Measurements from ENCODE around the gene TBXAS1.

Gene TBXAS1

GRCh38 chr7:140007051-140007690 lies 178.1 kb downstream of the TBXAS1 start:
- no peak for DNase-seq
- TF ChIP-seq GATA1 (IDR thresholded peaks at IDR 0.05; ENCODE audit: low read depth, low read length): no peak
- no peak for TF ChIP-seq POLR2A (IDR thresholded peaks at IDR 0.05; ENCODE audit: low read length)

- DNase-seq: no peak
- TF ChIP-seq GATA1 (IDR thresholded peaks at IDR 0.05; ENCODE audit: low read depth, low read length): no peak
- TF ChIP-seq POLR2A (IDR thresholded peaks at IDR 0.05; ENCODE audit: low read length): no peak
Observed at GRCh38 chr7:140008755-140009610, 179.9 kb downstream of the TBXAS1 start.

- no peak for TF ChIP-seq POLR2A (IDR thresholded peaks at IDR 0.05; ENCODE audit: low read length)
- DNase-seq: no peak
Observed at GRCh38 chr7:140009735-140010134, 180.7 kb downstream of the TBXAS1 start.

- TF ChIP-seq GATA1 (IDR thresholded peaks at IDR 0.05; ENCODE audit: low read depth, low read length) (no peak), POLR2A (IDR thresholded peaks at IDR 0.05; ENCODE audit: low read length) (no peak)
- DNase-seq: no peak
Observed at GRCh38 chr7:140010194-140010895, 181.3 kb downstream of the TBXAS1 start.

GRCh38 chr7:140013676-140014075 lies 184.6 kb downstream of the TBXAS1 start:
- TF ChIP-seq GATA1 (IDR thresholded peaks at IDR 0.05; ENCODE audit: low read depth, low read length): no peak
- TF ChIP-seq POLR2A (IDR thresholded peaks at IDR 0.05; ENCODE audit: low read length): no peak
- no peak for DNase-seq

- TF ChIP-seq GATA1 (IDR thresholded peaks at IDR 0.05; ENCODE audit: low read depth, low read length): no peak
- TF ChIP-seq POLR2A (IDR thresholded peaks at IDR 0.05; ENCODE audit: low read length): no peak
- DNase-seq: no peak
Observed at GRCh38 chr7:140014123-140014522, 185.1 kb downstream of the TBXAS1 start.

- no peak for TF ChIP-seq POLR2A (IDR thresholded peaks at IDR 0.05; ENCODE audit: low read length)
- no peak for TF ChIP-seq GATA1 (IDR thresholded peaks at IDR 0.05; ENCODE audit: low read depth, low read length)
- no peak for DNase-seq
Observed at GRCh38 chr7:140015471-140015970, 186.5 kb downstream of the TBXAS1 start.

GRCh38 chr7:140016540-140016939 lies 187.5 kb downstream of the TBXAS1 start:
- TF ChIP-seq POLR2A (IDR thresholded peaks at IDR 0.05; ENCODE audit: low read length): no peak
- no peak for TF ChIP-seq GATA1 (IDR thresholded peaks at IDR 0.05; ENCODE audit: low read depth, low read length)

GRCh38 chr7:140017034-140017433 lies 188.0 kb downstream of the TBXAS1 start:
- TF ChIP-seq POLR2A (IDR thresholded peaks at IDR 0.05; ENCODE audit: low read length): no peak
- TF ChIP-seq GATA1 (IDR thresholded peaks at IDR 0.05; ENCODE audit: low read depth, low read length): no peak
- no peak for DNase-seq

More at GRCh38 chr7:140016540-140016939, 187.5 kb downstream of the TBXAS1 start:
- DNase-seq: no peak

- DNase-seq: no peak
- TF ChIP-seq GATA1 (IDR thresholded peaks at IDR 0.05; ENCODE audit: low read depth, low read length): no peak
- no peak for TF ChIP-seq POLR2A (IDR thresholded peaks at IDR 0.05; ENCODE audit: low read length)
Observed at GRCh38 chr7:140017543-140017942, 188.5 kb downstream of the TBXAS1 start.

GRCh38 chr7:140018125-140019043 lies 189.3 kb downstream of the TBXAS1 start:
- DNase-seq: no peak
- TF ChIP-seq GATA1 (IDR thresholded peaks at IDR 0.05; ENCODE audit: low read depth, low read length) (no peak), POLR2A (IDR thresholded peaks at IDR 0.05; ENCODE audit: low read length) (no peak)

- no peak for DNase-seq
- TF ChIP-seq POLR2A (IDR thresholded peaks at IDR 0.05; ENCODE audit: low read length) (no peak), GATA1 (IDR thresholded peaks at IDR 0.05; ENCODE audit: low read depth, low read length) (no peak)
Observed at GRCh38 chr7:140019172-140019571, 190.1 kb downstream of the TBXAS1 start.

- no peak for DNase-seq
- TF ChIP-seq GATA1 (IDR thresholded peaks at IDR 0.05; ENCODE audit: low read depth, low read length) (no peak), POLR2A (IDR thresholded peaks at IDR 0.05; ENCODE audit: low read length) (no peak)
Observed at GRCh38 chr7:140019606-140020005, 190.5 kb downstream of the TBXAS1 start.

Measured in erythroblast (primary cell).